ENCODE measurements around the gene PCK2.

DNA sequence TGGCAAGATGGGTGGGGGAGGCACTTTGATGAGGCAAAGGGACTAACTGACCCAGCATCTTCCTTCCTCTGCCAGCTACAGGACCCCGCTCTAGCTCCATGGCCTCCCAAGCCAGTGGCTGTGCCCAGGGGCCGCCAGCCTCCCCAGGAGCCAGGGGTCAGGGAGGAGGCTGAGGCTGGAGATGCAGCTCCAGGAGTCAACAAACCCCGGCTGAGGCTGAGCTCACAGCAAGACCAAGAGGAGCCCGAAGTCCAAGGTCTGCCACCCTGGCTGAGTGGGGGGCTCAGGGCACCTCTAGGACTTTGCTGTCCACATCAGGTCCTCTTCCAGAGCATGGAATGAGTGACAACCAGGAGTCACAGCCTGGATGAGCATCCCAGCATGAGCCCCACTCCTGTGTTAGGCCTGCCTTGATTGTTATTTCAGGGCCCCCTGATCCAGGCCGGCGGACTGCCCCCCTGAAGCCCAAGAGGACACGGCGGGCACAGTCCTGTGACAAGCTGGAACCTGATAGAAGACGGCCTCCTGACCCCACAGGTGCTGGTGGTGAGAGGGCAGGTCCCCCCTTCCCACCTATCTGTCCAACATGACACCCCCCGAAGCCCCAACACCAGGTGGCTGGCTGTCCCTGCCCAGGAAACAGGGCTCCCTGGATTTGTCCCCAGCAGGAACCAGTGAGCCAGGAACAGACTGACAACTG lies 25.2 kb upstream of the PCK2 start:
- TF ChIP-seq CTCF (IDR thresholded peaks at IDR 0.05; ENCODE audit: low read depth, low read length) (no peak), POLR2A (IDR thresholded peaks at IDR 0.05; ENCODE audit: extremely low read depth, insufficient read length) (no peak)
